HepG2 (cell line): ENCODE data around the gene BPIFB2. TPM values are rescaled to one million over a fixed set of nuclear protein-coding genes. Genes with fewer than 3 reads are reported as not detected.
A peak's percentile ranks its signal among the peaks of the same experiment; 100 is the strongest.

ENCODE experiments used
- ARNT2 ChIP-seq: sonication (generic); formaldehyde crosslinking; IDR thresholded peaks from 2 replicates; pipeline ENCODE4 v1.8.0; 2022; ENCODE audit warnings: mild to moderate bottlenecking, low read depth, missing genetic modification reagents, moderate library complexity
- CAMTA2 ChIP-seq: sonication (generic); formaldehyde crosslinking; IDR thresholded peaks from 2 replicates; pipeline ENCODE4 v1.4.0; 2020; ENCODE audit warnings: mild to moderate bottlenecking, missing genetic modification reagents, borderline replicate concordance
- HOMEZ ChIP-seq: IDR thresholded peaks from 2 replicates; pipeline ENCODE4 v1.6.1; 2016; ENCODE audit warnings: low read depth
- MAFG ChIP-seq: sonication (generic); formaldehyde crosslinking; IDR thresholded peaks from 2 replicates; pipeline ENCODE4 v1.5.1; 2020; ENCODE audit warnings: mild to moderate bottlenecking, missing genetic modification reagents
- MBNL3 ChIP-seq: fragments of 250-450 bp; sonication (Bioruptor Pico); conservative IDR thresholded peaks from 2 replicates; pipeline ENCODE4 v1.8.0; 2022; ENCODE audit warnings: mild to moderate bottlenecking, inconsistent platforms
- MED1 ChIP-seq: sonication (generic); formaldehyde crosslinking; IDR thresholded peaks from 2 replicates; pipeline ENCODE4 v1.4.0; 2020; ENCODE audit warnings: missing genetic modification reagents
- MED13 ChIP-seq: sonication (generic); formaldehyde crosslinking; IDR thresholded peaks from 2 replicates; pipeline ENCODE4 v1.5.0; 2020; ENCODE audit warnings: missing genetic modification reagents
- PITX1 ChIP-seq: sonication (generic); formaldehyde crosslinking; IDR thresholded peaks from 2 replicates; pipeline ENCODE4 v1.5.1; 2020; ENCODE audit warnings: mild to moderate bottlenecking, missing genetic modification reagents
- POLR2A ChIP-seq, 2 experiments: IDR thresholded peaks; 2 replicates each; pipeline ENCODE4 v1.6.1; 2011; ENCODE audit warnings: low read depth in 2 of 2, low read length in 2 of 2, mild to moderate bottlenecking in 1 of 2, moderate library complexity in 1 of 2; ENCODE audit not compliant: insufficient read depth in 1 of 2
- RARG ChIP-seq: sonication (generic); formaldehyde crosslinking; IDR thresholded peaks from 2 replicates; pipeline ENCODE4 v1.4.0; 2020; ENCODE audit warnings: low read depth, mild to moderate bottlenecking, missing genetic modification reagents
- SRSF9 ChIP-seq: fragments of 200-400 bp; formaldehyde crosslinking; IDR thresholded peaks from 2 replicates; pipeline ENCODE4 v1.6.1; 2018; ENCODE audit warnings: borderline replicate concordance, mild to moderate bottlenecking, low read depth, low read length; ENCODE audit not compliant: insufficient read depth, poor library complexity, severe bottlenecking
- THYN1 ChIP-seq: sonication (generic); formaldehyde crosslinking; IDR thresholded peaks from 2 replicates; pipeline ENCODE4 v1.8.1; 2023; ENCODE audit warnings: low read depth, mild to moderate bottlenecking, moderate library complexity, missing genetic modification reagents, borderline replicate concordance
- TRIM22 ChIP-seq: fragments of 450-650 bp; IDR thresholded peaks from 2 replicates; pipeline ENCODE4 v1.6.1; 2017
- TSC22D2 ChIP-seq: sonication (generic); formaldehyde crosslinking; IDR thresholded peaks from 2 replicates; pipeline ENCODE4 v1.5.1; 2020; ENCODE audit warnings: missing genetic modification reagents, mild to moderate bottlenecking, borderline replicate concordance
- UBTF ChIP-seq: sonication (generic); formaldehyde crosslinking; IDR thresholded peaks from 2 replicates; pipeline ENCODE4 v1.4.0; 2020; ENCODE audit warnings: mild to moderate bottlenecking, missing genetic modification reagents
- ZBTB33 ChIP-seq: sonication (generic); formaldehyde crosslinking; IDR thresholded peaks from 2 replicates; pipeline ENCODE4 v1.4.0; 2020; ENCODE audit warnings: missing genetic modification reagents
- ZKSCAN8 ChIP-seq: IDR thresholded peaks from 2 replicates; pipeline ENCODE4 v1.6.1; 2016; ENCODE audit warnings: borderline replicate concordance, missing genetic modification reagents, missing compliant biosample characterization
- ZNF17 ChIP-seq: sonication (generic); formaldehyde crosslinking; IDR thresholded peaks from 2 replicates; pipeline ENCODE4 v1.5.0; 2020; ENCODE audit warnings: mild to moderate bottlenecking, missing genetic modification reagents
- ZNF24 ChIP-seq: fragments of 450-650 bp; IDR thresholded peaks from 2 replicates; pipeline ENCODE4 v1.6.1; 2017; ENCODE audit warnings: antibody characterized with exemption, mild to moderate bottlenecking
- ZNF441 ChIP-seq: sonication (generic); formaldehyde crosslinking; IDR thresholded peaks from 2 replicates; pipeline ENCODE4 v1.7.0; 2021; ENCODE audit warnings: missing genetic modification reagents, borderline replicate concordance
- ZNF513 ChIP-seq: sonication (generic); formaldehyde crosslinking; conservative IDR thresholded peaks from 2 replicates; pipeline ENCODE4 v1.5.0; 2020; ENCODE audit warnings: missing genetic modification reagents
- polyA plus RNA-seq, 8 experiments: library from polyadenylated mRNA; depleted of rRNA in 3 of 8; stranded (reverse) in 7 of 8; unstranded in 1 of 8; fragments of >200 nt; fragmentation: Illumina TruSeq in 4 of 8; extraction: Trizol in 4 of 8; gene quantifications; 2 replicates each; pipeline versions ENCODE4 v1.2.1 to v1.2.3, GENCODE V29; 2011 to 2016; ENCODE audit warnings: low read depth in 4 of 8, missing spikeins in 1 of 8, mixed read lengths in 1 of 8; ENCODE audit not compliant: insufficient read depth in 1 of 8
- total RNA-seq, 5 experiments: library from RNA; depleted of rRNA; stranded (reverse); fragments of >200 nt; fragmentation: Illumina TruSeq; extraction: Trizol; gene quantifications; 2 replicates each; pipeline ENCODE4 v1.2.3, GENCODE V29; 2016; ENCODE audit warnings: low read depth in 1 of 5

BPIFB2 gene
- total and polyA plus RNA-seq, 2 of the 13 experiments (the other 11 are each of a cell fraction or from before 2014, with no cell fraction given): 54.5 to 902 TPM

- TF ChIP-seq ARNT2 (CRISPR knock-in tag): no peak
- no peak for TF ChIP-seq MAFG (CRISPR knock-in tag)
- no peak for TF ChIP-seq TRIM22
- no peak for TF ChIP-seq MBNL3
- TF ChIP-seq POLR2A (IDR thresholded peaks at IDR 0.05; ENCODE audit: insufficient read depth in 1 of 2, low read depth in 2 of 2, low read length in 2 of 2): peak in 1 of 2 experiments; percentile 83
- no peak; the same call in 1 of the 2 replicates for TF ChIP-seq PITX1 (CRISPR knock-in tag)
- peak; percentile 40 for TF ChIP-seq MED1 (CRISPR knock-in tag)
- no peak for TF ChIP-seq RARG (CRISPR knock-in tag)
- no peak for TF ChIP-seq ZNF17 (CRISPR knock-in tag)
- TF ChIP-seq UBTF (CRISPR knock-in tag): peak; percentile 57; the same call in 1 of the 2 replicates
- TF ChIP-seq ZBTB33 (CRISPR knock-in tag): no peak
- no peak for TF ChIP-seq MED13 (CRISPR knock-in tag)
- TF ChIP-seq CAMTA2: no peak
- TF ChIP-seq THYN1: peak; percentile 92; the same call in 1 of the 2 replicates
- TF ChIP-seq ZNF441: 0 out of 2 replicates have a peak, but pooled peaks have one; percentile 38
- TF ChIP-seq ZKSCAN8: no peak
- TF ChIP-seq ZNF24: no peak
- TF ChIP-seq ZNF513 (CRISPR knock-in tag): no peak
- TF ChIP-seq TSC22D2 (CRISPR knock-in tag): peak; percentile 82; the same call in 1 of the 2 replicates
- TF ChIP-seq HOMEZ: peak; percentile 28; the same call in 1 of the 2 replicates
- TF ChIP-seq SRSF9: no peak
Observed at GRCh38 chr20:33026072-33026778, 18.7 kb downstream of the BPIFB2 start (continued).
